ENCODE results near the gene SPP1.
"Not testable (repeated sequence)": the region's sequence is repeated elsewhere in the genome, so short reads cannot be mapped to it uniquely, and the experiment has no call there.

SPP1 gene

GRCh38 chr4:87999191-87999691, 23.7 kb downstream of the SPP1 start:
- not testable (repeated sequence) for H3K4me3 ChIP-seq (ENCODE audit: low read length); H3K27ac ChIP-seq (ENCODE audit: low read length); H3K4me1 ChIP-seq (ENCODE audit: control insufficient read depth, low read depth, low read length); H3K27me3 ChIP-seq (ENCODE audit: control insufficient read depth, insufficient read depth, low read length); H3K36me3 ChIP-seq (ENCODE audit: control insufficient read depth, low read depth, low read length); H3K9ac ChIP-seq (ENCODE audit: low read length); H3K9me3 ChIP-seq (ENCODE audit: control insufficient read depth, low read depth, low read length)

GRCh38 chr4:88001871-88002270, 26.4 kb downstream of the SPP1 start:
- no peak overlapping the region for H3K4me3 ChIP-seq (ENCODE audit: low read length)
- no peak overlapping the region for H3K9ac ChIP-seq (ENCODE audit: low read length)
- H3K27ac ChIP-seq (ENCODE audit: low read length) = no peak overlapping the region
- H3K4me1 ChIP-seq (ENCODE audit: control insufficient read depth, low read depth, low read length) = peaks cover 7% of the 10 kb centered on the region
- no peaks in the 10 kb centered on the region for H3K9me3 ChIP-seq (ENCODE audit: control insufficient read depth, low read depth, low read length)
- no peaks in the 10 kb centered on the region for H3K36me3 ChIP-seq (ENCODE audit: control insufficient read depth, low read depth, low read length)
- peaks cover 18% of the 10 kb centered on the region for H3K27me3 ChIP-seq (ENCODE audit: control insufficient read depth, insufficient read depth, low read length)

GRCh38 chr4:88002786-88003185, 27.3 kb downstream of the SPP1 start:
- no peaks in the 10 kb centered on the region for H3K36me3 ChIP-seq (ENCODE audit: control insufficient read depth, low read depth, low read length)
- no peak overlapping the region for H3K4me3 ChIP-seq (ENCODE audit: low read length)
- H3K9ac ChIP-seq (ENCODE audit: low read length) = no peak overlapping the region
- no peaks in the 10 kb centered on the region for H3K9me3 ChIP-seq (ENCODE audit: control insufficient read depth, low read depth, low read length)
- H3K27ac ChIP-seq (ENCODE audit: low read length) = no peak overlapping the region
- H3K4me1 ChIP-seq (ENCODE audit: control insufficient read depth, low read depth, low read length) = peaks cover 8% of the 10 kb centered on the region
- H3K27me3 ChIP-seq (ENCODE audit: control insufficient read depth, insufficient read depth, low read length) = peaks cover 21% of the 10 kb centered on the region

- peaks cover 8% of the 10 kb centered on the region for H3K4me1 ChIP-seq (ENCODE audit: control insufficient read depth, low read depth, low read length)
- no peak overlapping the region for H3K9ac ChIP-seq (ENCODE audit: low read length)
- H3K9me3 ChIP-seq (ENCODE audit: control insufficient read depth, low read depth, low read length) = no peaks in the 10 kb centered on the region
- no peak overlapping the region for H3K4me3 ChIP-seq (ENCODE audit: low read length)
- no peak overlapping the region for H3K27ac ChIP-seq (ENCODE audit: low read length)
- H3K36me3 ChIP-seq (ENCODE audit: control insufficient read depth, low read depth, low read length) = no peaks in the 10 kb centered on the region
- H3K27me3 ChIP-seq (ENCODE audit: control insufficient read depth, insufficient read depth, low read length) = peaks cover 21% of the 10 kb centered on the region
These were observed 27.7 kb downstream of the SPP1 start for GRCh38 chr4:88003261-88003660.

- Histone ChIP-seq H3K27ac (ENCODE audit: low read length) (no peak overlapping the region), H3K9me3 (ENCODE audit: control insufficient read depth, low read depth, low read length) (no peaks in the 10 kb centered on the region), H3K9ac (ENCODE audit: low read length) (no peak overlapping the region), H3K36me3 (ENCODE audit: control insufficient read depth, low read depth, low read length) (no peaks in the 10 kb centered on the region), H3K4me1 (ENCODE audit: control insufficient read depth, low read depth, low read length) (peaks cover 15% of the 10 kb centered on the region), H3K27me3 (ENCODE audit: control insufficient read depth, insufficient read depth, low read length) (peaks cover 21% of the 10 kb centered on the region), H3K4me3 (ENCODE audit: low read length) (no peak overlapping the region)
These were observed 29.6 kb downstream of the SPP1 start for GRCh38 chr4:88005076-88005475.

GRCh38 chr4:88005946-88006345, 30.4 kb downstream of the SPP1 start:
- Histone ChIP-seq H3K36me3 (ENCODE audit: control insufficient read depth, low read depth, low read length) (no peaks in the 10 kb centered on the region), H3K27ac (ENCODE audit: low read length) (no peak overlapping the region), H3K27me3 (ENCODE audit: control insufficient read depth, insufficient read depth, low read length) (peaks cover 21% of the 10 kb centered on the region), H3K4me3 (ENCODE audit: low read length) (no peak overlapping the region), H3K4me1 (ENCODE audit: control insufficient read depth, low read depth, low read length) (peaks cover 23% of the 10 kb centered on the region), H3K9ac (ENCODE audit: low read length) (no peak overlapping the region), H3K9me3 (ENCODE audit: control insufficient read depth, low read depth, low read length) (no peaks in the 10 kb centered on the region)

- H3K27me3 ChIP-seq (ENCODE audit: control insufficient read depth, insufficient read depth, low read length) = peaks cover 21% of the 10 kb centered on the region
- no peak overlapping the region for H3K27ac ChIP-seq (ENCODE audit: low read length)
- H3K4me1 ChIP-seq (ENCODE audit: control insufficient read depth, low read depth, low read length) = peaks cover 23% of the 10 kb centered on the region
- no peaks in the 10 kb centered on the region for H3K36me3 ChIP-seq (ENCODE audit: control insufficient read depth, low read depth, low read length)
- H3K9ac ChIP-seq (ENCODE audit: low read length) = peak overlapping the region; percentile 18
- no peaks in the 10 kb centered on the region for H3K9me3 ChIP-seq (ENCODE audit: control insufficient read depth, low read depth, low read length)
- peak overlapping the region; percentile 94 for H3K4me3 ChIP-seq (ENCODE audit: low read length)
These were observed 31.4 kb downstream of the SPP1 start for GRCh38 chr4:88006956-88007303.

GRCh38 chr4:88007304-88008121, 32.0 kb downstream of the SPP1 start, which contains the start of gene PKD2:
Gene PKD2, plus strand, starts transcription at chr4:88007635. Its CDS starts 99 bp downstream, at chr4:88007734.
- Histone ChIP-seq H3K27me3 (ENCODE audit: control insufficient read depth, insufficient read depth, low read length) (peaks cover 21% of the 10 kb centered on the region), H3K9me3 (ENCODE audit: control insufficient read depth, low read depth, low read length) (no peaks in the 10 kb centered on the region), H3K36me3 (ENCODE audit: control insufficient read depth, low read depth, low read length) (no peaks in the 10 kb centered on the region), H3K27ac (ENCODE audit: low read length) (no peak within 1 kb of the TSS), H3K4me1 (ENCODE audit: control insufficient read depth, low read depth, low read length) (peaks cover 23% of the 10 kb centered on the region), H3K9ac (ENCODE audit: low read length) (peak within 1 kb of the TSS; percentile 60), H3K4me3 (ENCODE audit: low read length) (peak within 1 kb of the TSS; percentile 94)

- Histone ChIP-seq H3K27me3 (ENCODE audit: control insufficient read depth, insufficient read depth, low read length) (peaks cover 21% of the 10 kb centered on the region), H3K36me3 (ENCODE audit: control insufficient read depth, low read depth, low read length) (no peaks in the 10 kb centered on the region), H3K27ac (ENCODE audit: low read length) (no peak overlapping the region), H3K9me3 (ENCODE audit: control insufficient read depth, low read depth, low read length) (no peaks in the 10 kb centered on the region), H3K4me3 (ENCODE audit: low read length) (peak overlapping the region; percentile 94), H3K9ac (ENCODE audit: low read length) (peak overlapping the region; percentile 60), H3K4me1 (ENCODE audit: control insufficient read depth, low read depth, low read length) (peaks cover 23% of the 10 kb centered on the region)
These were observed 32.7 kb downstream of the SPP1 start for GRCh38 chr4:88008122-88008742.

- no peaks in the 10 kb centered on the region for H3K9me3 ChIP-seq (ENCODE audit: control insufficient read depth, low read depth, low read length)
- H3K27me3 ChIP-seq (ENCODE audit: control insufficient read depth, insufficient read depth, low read length) = peaks cover 21% of the 10 kb centered on the region
- H3K27ac ChIP-seq (ENCODE audit: low read length) = no peak overlapping the region
- peak overlapping the region; percentile 94 for H3K4me3 ChIP-seq (ENCODE audit: low read length)
- H3K4me1 ChIP-seq (ENCODE audit: control insufficient read depth, low read depth, low read length) = peaks cover 23% of the 10 kb centered on the region
- no peaks in the 10 kb centered on the region for H3K36me3 ChIP-seq (ENCODE audit: control insufficient read depth, low read depth, low read length)
- peak overlapping the region; percentile 60 for H3K9ac ChIP-seq (ENCODE audit: low read length)
These were observed 33.2 kb downstream of the SPP1 start for GRCh38 chr4:88008743-88009171.

GRCh38 chr4:88009871-88010270, 34.4 kb downstream of the SPP1 start:
- peaks cover 21% of the 10 kb centered on the region for H3K27me3 ChIP-seq (ENCODE audit: control insufficient read depth, insufficient read depth, low read length)
- H3K4me3 ChIP-seq (ENCODE audit: low read length) = peak overlapping the region; percentile 94
- no peaks in the 10 kb centered on the region for H3K36me3 ChIP-seq (ENCODE audit: control insufficient read depth, low read depth, low read length)
- H3K27ac ChIP-seq (ENCODE audit: low read length) = no peak overlapping the region
- H3K9me3 ChIP-seq (ENCODE audit: control insufficient read depth, low read depth, low read length) = no peaks in the 10 kb centered on the region
- H3K9ac ChIP-seq (ENCODE audit: low read length) = no peak overlapping the region
- H3K4me1 ChIP-seq (ENCODE audit: control insufficient read depth, low read depth, low read length) = peaks cover 23% of the 10 kb centered on the region

All from iPS-18a (cell line).